AG04450 (cell line): Measurements from ENCODE around the gene HP1BP3. TPM values are rescaled to one million over a fixed set of nuclear protein-coding genes. Genes with fewer than 3 reads are reported as not detected.

Experiments used
- CTCF ChIA-PET: fragments of 300-600, 350-600 bp; formaldehyde crosslinking; extraction: SDS; loops from one replicate; lab custom pipeline; 2022; ENCODE audit warnings: antibody characterized with exemption, inconsistent platforms; lab: Charles Lee
- POLR2A ChIA-PET: fragments of 350-600 bp; formaldehyde crosslinking; extraction: SDS; loops from one replicate; lab custom pipeline; 2021; ENCODE audit warnings: antibody characterized with exemption, inconsistent platforms; lab: Yijun Ruan, JAX
- DNase-seq: peaks from one replicate; pipeline ENCODE4 v3.0.0-alpha.2; 2011; ENCODE audit warnings: low read depth, low spot score
- H3K27ac ChIP-seq: one replicate; pipeline ENCODE4 v1.5.1; 2012; ENCODE audit warnings: low read depth, low read length, control low read depth
- H3K27me3 ChIP-seq: one replicate; pipeline ENCODE4 v1.6.0; 2012; ENCODE audit warnings: low read length; ENCODE audit not compliant: control insufficient read depth, insufficient read depth
- H3K4me3 ChIP-seq: 2 replicates; pipeline ENCODE4 v1.5.1; 2011; ENCODE audit warnings: mild to moderate bottlenecking, low read depth, low read length, control low read depth
- H3K9me3 ChIP-seq: 2 replicates; pipeline ENCODE4 v1.5.1; 2012; ENCODE audit warnings: low read length; ENCODE audit not compliant: control insufficient read depth, insufficient read depth
- polyA plus RNA-seq: library from polyadenylated mRNA; depleted of rRNA; stranded (reverse); fragments of >200 nt; gene quantifications from 2 replicates; pipeline ENCODE4 v1.2.3, GENCODE V29; 2011
- TF ChIP-seq, protein P1 (sequence below): IDR thresholded peaks from 2 replicates; pipeline ENCODE4 v1.5.1; 2011; ENCODE audit warnings: low read depth, low read length, control low read depth, inconsistent platforms

Gene HP1BP3
- polyA plus RNA-seq, 1 experiment, result 203 TPM

- Histone ChIP-seq H3K27me3 (no peaks in the 10 kb centered on the region), H3K4me3 (no peak overlapping the region), H3K27ac (no peak overlapping the region), H3K9me3 (peaks cover 8% of the 10 kb centered on the region; the same call in 1 of the 2 replicates)
- ChIA-PET CTCF (no interaction called here), POLR2A (interaction anchor here (2.7 kb wide), 1 partner anchor 32 kb away, joined by 8 read pairs; no protein-coding TSS in a partner anchor)
- DNase-seq, result no peak
- TF ChIP-seq, protein P1, sequence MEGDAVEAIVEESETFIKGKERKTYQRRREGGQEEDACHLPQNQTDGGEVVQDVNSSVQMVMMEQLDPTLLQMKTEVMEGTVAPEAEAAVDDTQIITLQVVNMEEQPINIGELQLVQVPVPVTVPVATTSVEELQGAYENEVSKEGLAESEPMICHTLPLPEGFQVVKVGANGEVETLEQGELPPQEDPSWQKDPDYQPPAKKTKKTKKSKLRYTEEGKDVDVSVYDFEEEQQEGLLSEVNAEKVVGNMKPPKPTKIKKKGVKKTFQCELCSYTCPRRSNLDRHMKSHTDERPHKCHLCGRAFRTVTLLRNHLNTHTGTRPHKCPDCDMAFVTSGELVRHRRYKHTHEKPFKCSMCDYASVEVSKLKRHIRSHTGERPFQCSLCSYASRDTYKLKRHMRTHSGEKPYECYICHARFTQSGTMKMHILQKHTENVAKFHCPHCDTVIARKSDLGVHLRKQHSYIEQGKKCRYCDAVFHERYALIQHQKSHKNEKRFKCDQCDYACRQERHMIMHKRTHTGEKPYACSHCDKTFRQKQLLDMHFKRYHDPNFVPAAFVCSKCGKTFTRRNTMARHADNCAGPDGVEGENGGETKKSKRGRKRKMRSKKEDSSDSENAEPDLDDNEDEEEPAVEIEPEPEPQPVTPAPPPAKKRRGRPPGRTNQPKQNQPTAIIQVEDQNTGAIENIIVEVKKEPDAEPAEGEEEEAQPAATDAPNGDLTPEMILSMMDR, result no peak
Observed at GRCh38 chr1:20729155-20729931, 57.8 kb downstream of the HP1BP3 start.

- H3K27ac ChIP-seq, result no peak overlapping the region
- H3K27me3 ChIP-seq, result no peaks in the 10 kb centered on the region
- POLR2A ChIA-PET, result interaction anchor here (2.7 kb wide), 1 partner anchor 32 kb away, joined by 8 read pairs; no protein-coding TSS in a partner anchor
- H3K9me3 ChIP-seq, result peaks cover 8% of the 10 kb centered on the region; the same call in 1 of the 2 replicates
- TF ChIP-seq, protein P1, result no peak
- no peak overlapping the region for H3K4me3 ChIP-seq
- CTCF ChIA-PET, result no interaction called here
- DNase-seq, result no peak
Observed at GRCh38 chr1:20728371-20729154, 58.5 kb downstream of the HP1BP3 start.

DNA sequence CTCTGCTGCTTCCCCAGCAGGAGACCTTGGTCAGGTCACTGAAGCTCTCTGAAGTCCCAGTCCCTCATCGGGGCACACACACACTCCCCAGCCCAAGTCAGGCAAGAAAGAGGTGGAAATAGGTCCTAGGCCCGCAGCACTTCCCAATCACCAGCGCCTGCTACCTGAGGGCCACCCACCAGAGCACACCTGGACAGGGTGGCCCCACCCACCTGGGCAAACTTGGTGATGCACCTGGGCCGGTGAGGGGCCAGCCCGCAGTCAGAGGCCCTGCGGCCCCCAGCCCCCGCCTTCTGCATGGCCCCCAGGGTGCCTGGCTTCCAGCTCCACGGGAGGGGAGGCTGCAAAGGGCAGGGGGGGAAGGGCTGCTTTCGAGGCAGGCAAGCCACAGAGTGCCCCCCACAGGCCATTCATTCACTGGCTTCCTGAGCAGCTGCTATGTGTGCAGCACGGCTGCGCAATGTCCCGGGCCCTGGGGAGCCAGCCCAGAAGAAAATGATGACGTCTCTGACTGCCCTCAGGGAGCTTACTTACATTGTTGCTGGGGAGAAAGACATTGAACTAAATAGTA is 59.3 kb downstream of the HP1BP3 start:
- ChIA-PET CTCF (no interaction called here), POLR2A (interaction anchor here (2.7 kb wide), 1 partner anchor 31 kb away, joined by 8 read pairs; no protein-coding TSS in a partner anchor)
- Histone ChIP-seq H3K9me3 (peaks cover 8% of the 10 kb centered on the region; the same call in 1 of the 2 replicates), H3K27me3 (no peaks in the 10 kb centered on the region), H3K27ac (no peak overlapping the region), H3K4me3 (no peak overlapping the region)
- DNase-seq, result no peak
- TF ChIP-seq, protein P1, result no peak

DNA sequence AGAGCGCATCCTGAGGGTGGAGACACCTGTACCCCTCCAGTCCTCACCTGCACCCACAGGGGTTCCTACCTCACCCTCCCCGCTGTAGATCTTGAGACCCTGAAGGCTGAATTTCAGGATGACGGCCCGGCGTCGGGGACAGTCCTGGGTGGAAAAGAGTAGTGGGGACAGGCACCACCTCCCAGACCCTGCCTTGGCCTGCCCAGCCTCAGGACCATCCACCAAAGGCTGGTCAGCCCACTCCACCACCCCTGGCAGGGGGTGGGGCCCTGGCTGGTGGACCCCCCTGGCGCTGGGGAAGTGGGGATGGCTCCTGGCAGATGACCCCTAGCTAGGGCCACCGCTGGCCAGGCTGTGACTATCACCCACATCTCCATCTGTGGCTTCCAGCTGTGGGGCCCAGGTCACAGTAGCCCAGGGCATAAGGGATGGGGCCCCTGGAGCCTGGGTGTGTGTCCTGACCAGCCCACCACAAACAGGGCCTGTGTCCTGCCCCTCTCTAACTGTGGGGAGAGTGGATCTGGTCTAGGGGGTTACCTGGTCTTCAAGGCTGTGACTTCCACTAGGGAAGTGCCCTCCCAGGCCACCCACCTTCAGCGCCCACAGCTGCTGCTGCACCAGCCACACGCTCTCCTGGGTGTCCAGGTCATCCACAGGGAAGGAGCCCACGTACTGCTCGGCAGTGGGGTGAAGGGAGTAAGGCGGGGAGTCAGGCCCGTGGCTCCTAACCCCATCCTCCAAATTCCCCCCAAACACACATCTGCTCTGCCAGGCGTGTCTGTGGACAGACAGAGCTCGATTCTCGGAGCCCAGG is 60.0 kb downstream of the HP1BP3 start:
- no peak overlapping the region for H3K4me3 ChIP-seq
- TF ChIP-seq, protein P1, result no peak
- ChIA-PET POLR2A (interaction anchor here (2.7 kb wide), 1 partner anchor 30 kb away, joined by 8 read pairs; no protein-coding TSS in a partner anchor), CTCF (no interaction called here)
- no peaks in the 10 kb centered on the region for H3K27me3 ChIP-seq
- DNase-seq, result no peak
- H3K27ac ChIP-seq, result no peak overlapping the region
- peaks cover 8% of the 10 kb centered on the region; the same call in 1 of the 2 replicates for H3K9me3 ChIP-seq
